ENCODE measurements around the gene GPR143. TPM values are rescaled to one million over a fixed set of nuclear protein-coding genes. Genes with fewer than 3 reads are reported as not detected.

GPR143 gene
- total and polyA plus RNA-seq, 2 donors (not counting 3 experiments of a cell fraction or from before 2014, with no cell fraction given): 9.3 to 17.7 TPM

DNA sequence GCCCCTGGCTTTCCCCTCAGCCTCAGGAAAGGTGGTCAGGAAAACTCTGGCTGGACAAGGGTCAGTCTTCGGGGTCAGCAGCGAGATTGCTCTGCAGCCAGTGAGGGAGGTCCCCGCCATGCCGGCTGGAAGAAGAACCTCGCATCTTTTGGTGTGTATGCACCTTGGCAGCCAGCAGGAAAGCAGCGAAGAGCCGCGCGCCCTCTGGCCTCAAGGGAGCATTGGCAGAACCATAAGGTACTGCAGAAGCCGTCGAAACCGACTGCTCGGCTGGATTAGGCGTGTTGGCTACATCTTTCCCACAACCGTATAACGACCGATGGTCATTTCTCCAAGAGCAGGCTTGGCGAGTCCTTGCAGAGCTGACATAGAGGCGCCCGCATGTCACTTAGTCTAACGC, 48.3 kb downstream of the GPR143 start:
- FAIRE-seq (no peak), DNase-seq (ENCODE audit: low read depth, low spot score) (no peak)
- TF ChIP-seq FOS (IDR thresholded peaks at IDR 0.05; ENCODE audit: borderline replicate concordance, insufficient read depth, low read length) (no peak), POLR2A (IDR thresholded peaks at IDR 0.05; ENCODE audit: low read depth, low read length) (no peak), JUN (IDR thresholded peaks at IDR 0.05; ENCODE audit: borderline replicate concordance, insufficient read depth, insufficient read length, low read depth) (no peak), GATA2 (IDR thresholded peaks at IDR 0.05; ENCODE audit: insufficient read depth, insufficient read length, low read depth, low read length) (no peak), MYC (IDR thresholded peaks at IDR 0.05; ENCODE audit: low read depth, low read length) (no peak), POLR2AphosphoS5 (IDR thresholded peaks at IDR 0.05; ENCODE audit: insufficient read depth, low read depth, low read length) (no peak), EZH2 (IDR thresholded peaks at IDR 0.05; ENCODE audit: borderline replicate concordance, low read depth, low read length, severe bottlenecking) (no peak)
- TF ChIP-seq, protein P1, sequence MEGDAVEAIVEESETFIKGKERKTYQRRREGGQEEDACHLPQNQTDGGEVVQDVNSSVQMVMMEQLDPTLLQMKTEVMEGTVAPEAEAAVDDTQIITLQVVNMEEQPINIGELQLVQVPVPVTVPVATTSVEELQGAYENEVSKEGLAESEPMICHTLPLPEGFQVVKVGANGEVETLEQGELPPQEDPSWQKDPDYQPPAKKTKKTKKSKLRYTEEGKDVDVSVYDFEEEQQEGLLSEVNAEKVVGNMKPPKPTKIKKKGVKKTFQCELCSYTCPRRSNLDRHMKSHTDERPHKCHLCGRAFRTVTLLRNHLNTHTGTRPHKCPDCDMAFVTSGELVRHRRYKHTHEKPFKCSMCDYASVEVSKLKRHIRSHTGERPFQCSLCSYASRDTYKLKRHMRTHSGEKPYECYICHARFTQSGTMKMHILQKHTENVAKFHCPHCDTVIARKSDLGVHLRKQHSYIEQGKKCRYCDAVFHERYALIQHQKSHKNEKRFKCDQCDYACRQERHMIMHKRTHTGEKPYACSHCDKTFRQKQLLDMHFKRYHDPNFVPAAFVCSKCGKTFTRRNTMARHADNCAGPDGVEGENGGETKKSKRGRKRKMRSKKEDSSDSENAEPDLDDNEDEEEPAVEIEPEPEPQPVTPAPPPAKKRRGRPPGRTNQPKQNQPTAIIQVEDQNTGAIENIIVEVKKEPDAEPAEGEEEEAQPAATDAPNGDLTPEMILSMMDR (IDR thresholded peaks at IDR 0.05; ENCODE audit: extremely low read depth in 1 of 2, insufficient read depth in 1 of 2, low read depth in 1 of 2, low read length in 2 of 2): no peak
- TF ChIP-seq, protein P2, sequence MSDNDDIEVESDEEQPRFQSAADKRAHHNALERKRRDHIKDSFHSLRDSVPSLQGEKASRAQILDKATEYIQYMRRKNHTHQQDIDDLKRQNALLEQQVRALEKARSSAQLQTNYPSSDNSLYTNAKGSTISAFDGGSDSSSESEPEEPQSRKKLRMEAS (IDR thresholded peaks at IDR 0.05; ENCODE audit: insufficient read depth, insufficient read length): no peak
- Histone ChIP-seq H3K79me2 (ENCODE audit: control insufficient read depth, insufficient read depth, low read length) (no peaks in the 10 kb centered on the region), H3K36me3 (ENCODE audit: control insufficient read depth in 2 of 2, extremely low read depth in 1 of 2, insufficient read depth in 2 of 2, low read length in 2 of 2) (peaks cover 3 to 5% of the 10 kb centered on the region in 2 experiments), H3K4me1 (ENCODE audit: control insufficient read depth, extremely low read depth, insufficient read depth, low read length) (no peaks in the 10 kb centered on the region), H3K4me2 (ENCODE audit: insufficient read depth, low read length) (no peak overlapping the region), H3K9me3 (replicated peaks; ENCODE audit: control insufficient read depth, insufficient read depth, low read length) (no peaks in the 10 kb centered on the region), H3K9ac (replicated peaks; ENCODE audit: extremely low read depth, insufficient read depth, low read length) (no peak overlapping the region), H4K20me1 (replicated peaks; ENCODE audit: control insufficient read depth, extremely low read depth, insufficient read depth, low read length) (no peaks in the 10 kb centered on the region), H3K27me3 (ENCODE audit: control insufficient read depth in 2 of 2, insufficient read depth in 2 of 2, low read length in 2 of 2) (no peaks in the 10 kb centered on the region), H2AFZ (ENCODE audit: low read depth, low read length) (no peak overlapping the region), H3K27ac (ENCODE audit: insufficient read depth, low read depth, low read length) (no peak overlapping the region), H3K4me3 (replicated peaks in 1 of 3; ENCODE audit: insufficient read depth in 1 of 3, low read depth in 1 of 3, low read length in 3 of 3) (no peak overlapping the region), H3K9me1 (replicated peaks; ENCODE audit: control insufficient read depth, extremely low read depth, insufficient read depth, low read length) (no peaks in the 10 kb centered on the region)
- POLR2A ChIA-PET: no interaction called here
- intact Hi-C loops (cut with micrococcal nuclease) (no loop called here), dilution Hi-C loops (cut with MboI; ENCODE audit: extremely low pct_ligation_motif_present, low sequenced_read_pairs) (no loop called here)
- no TSS peak for BruUV-seq (replicated peaks)
- CTCF ChIA-PET: no interaction called here
